Ammon's horn (tissue), 1 donor: ENCODE data around the gene NDST1.
A peak's percentile ranks its signal among the peaks of the same experiment; 100 is the strongest.

Source experiments
- DNase-seq: peaks from one replicate; pipeline ENCODE4 v3.0.0-alpha.2; 2016; ENCODE audit warnings: low spot score

NDST1 gene

GRCh38 chr5:150587856-150588595 is 80.1 kb downstream of the NDST1 start:
- DNase-seq, result no peak

DNA sequence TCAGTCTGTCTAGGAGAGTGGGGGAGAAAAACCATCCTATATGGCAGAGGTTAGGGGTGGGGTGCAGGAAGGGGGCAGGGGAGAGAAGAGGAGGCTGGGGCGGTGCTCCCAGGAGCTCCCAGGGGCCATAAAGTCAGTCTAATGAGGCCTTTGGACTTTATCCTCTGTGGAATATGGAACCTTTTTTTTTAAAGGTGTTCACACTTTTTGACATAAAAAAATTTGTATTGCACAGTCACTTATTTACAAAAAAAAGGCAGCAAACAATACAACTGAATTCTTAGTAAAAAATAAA is 80.6 kb downstream of the NDST1 start:
- DNase-seq, result no peak

GRCh38 chr5:150589862-150590601 is 82.1 kb downstream of the NDST1 start:
- no peak for DNase-seq

DNA sequence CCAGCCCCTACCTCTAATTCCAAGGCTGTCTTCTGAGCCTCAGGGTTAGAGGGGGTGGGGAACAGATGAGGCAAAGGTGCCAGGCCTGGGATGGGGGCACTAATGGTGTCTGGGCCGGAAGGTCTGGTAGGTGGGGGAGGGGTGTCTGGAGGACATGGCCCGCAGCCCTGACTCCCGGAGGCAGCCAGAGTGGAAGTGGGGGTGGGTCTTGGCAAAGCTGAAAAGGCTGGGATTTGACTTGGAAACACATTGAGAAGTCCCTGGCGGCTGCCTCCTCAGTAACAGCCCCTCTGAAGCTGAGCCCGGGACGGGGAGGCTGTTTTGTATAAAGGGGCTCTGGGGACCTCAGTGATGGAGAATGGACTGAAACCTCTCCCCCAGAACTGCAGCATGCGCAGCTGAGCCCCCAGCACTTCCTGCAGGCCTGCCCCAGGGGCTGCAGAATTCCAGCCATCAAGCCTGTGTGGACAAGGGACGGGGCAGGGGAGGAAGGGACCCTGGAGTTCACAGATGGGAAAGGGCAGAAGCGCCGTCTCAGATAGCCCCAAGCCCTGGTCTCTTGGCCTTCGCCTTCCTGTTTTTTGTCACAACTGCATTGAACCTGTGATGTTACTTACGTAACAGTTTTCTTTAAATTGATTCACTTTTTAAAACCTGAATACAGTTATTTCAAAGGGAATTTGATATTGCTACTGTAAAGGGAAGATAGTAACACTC is 83.2 kb downstream of the NDST1 start:
- peak; percentile 43 for DNase-seq

- no peak for DNase-seq
These were observed 85.7 kb downstream of the NDST1 start for GRCh38 chr5:150593593-150593992.

DNA sequence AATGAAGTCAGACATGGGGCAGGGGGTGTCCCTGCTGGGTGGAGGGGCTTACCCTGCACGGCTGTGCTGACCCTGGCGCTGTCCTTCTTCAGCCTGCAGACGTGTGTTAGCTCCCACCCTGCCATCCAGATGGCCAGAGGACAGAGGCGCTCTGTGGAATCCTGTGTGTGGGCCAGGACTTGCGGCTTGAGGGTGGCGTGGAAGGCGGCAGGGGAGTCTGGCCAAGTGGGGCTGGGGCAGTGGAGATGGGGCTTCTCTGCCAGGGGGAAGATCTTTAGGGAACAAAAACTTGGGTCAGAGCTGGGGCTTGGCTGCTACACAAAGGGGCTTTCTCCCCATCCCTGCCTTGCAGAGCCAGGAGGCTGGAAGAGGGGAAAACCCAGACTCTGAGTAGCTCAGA is 86.1 kb downstream of the NDST1 start:
- DNase-seq, result peak; percentile 43

DNA sequence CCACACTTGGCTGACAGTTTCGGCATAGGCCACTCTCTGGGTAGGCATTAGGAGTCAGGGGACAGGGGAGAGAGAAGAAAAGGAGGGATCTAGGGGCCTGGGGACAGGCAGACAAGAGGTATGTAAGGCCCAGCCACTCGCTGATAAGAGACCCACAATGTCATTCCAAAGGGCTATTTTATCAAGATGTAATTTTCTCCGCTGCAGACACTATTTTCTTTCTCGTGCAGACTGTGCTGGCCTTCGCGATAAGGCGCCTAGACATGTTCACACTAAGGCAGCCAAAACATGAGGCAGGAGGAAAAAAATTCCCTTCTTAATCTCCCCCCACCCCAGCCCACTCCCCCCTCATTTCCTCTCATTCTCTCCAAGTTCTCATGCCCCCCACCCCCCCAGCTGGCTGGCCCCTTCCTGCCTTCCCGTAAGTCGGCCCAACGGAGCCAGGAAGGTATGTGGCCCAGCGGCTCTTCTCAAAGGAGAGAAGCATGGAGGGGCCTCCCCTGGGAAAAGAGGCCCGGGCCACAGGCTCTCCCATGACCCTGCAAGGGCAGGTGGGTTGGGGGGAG is 87.6 kb downstream of the NDST1 start:
- DNase-seq, result no peak

DNA sequence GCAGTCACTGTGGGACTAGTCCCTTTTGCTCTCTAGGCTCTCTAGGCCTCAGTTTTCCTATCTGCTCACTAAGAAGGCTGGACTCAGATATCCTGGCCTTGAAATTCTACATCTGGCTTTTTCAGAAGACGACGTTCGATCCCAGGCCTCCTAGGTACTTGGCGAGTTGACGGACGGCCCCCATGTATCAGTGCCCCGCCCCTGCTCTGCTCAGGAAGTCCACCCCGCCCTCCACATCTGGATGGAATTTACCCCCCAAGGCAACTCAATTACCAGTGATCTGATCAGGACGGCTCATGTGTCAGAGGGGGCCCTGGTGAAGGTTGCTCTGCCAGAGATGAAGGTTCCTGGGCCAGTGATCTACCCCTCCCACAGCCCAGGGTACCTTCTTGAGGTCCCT is 88.4 kb downstream of the NDST1 start:
- no peak for DNase-seq

- no peak for DNase-seq
These were observed 88.9 kb downstream of the NDST1 start for GRCh38 chr5:150596826-150597225.

DNA sequence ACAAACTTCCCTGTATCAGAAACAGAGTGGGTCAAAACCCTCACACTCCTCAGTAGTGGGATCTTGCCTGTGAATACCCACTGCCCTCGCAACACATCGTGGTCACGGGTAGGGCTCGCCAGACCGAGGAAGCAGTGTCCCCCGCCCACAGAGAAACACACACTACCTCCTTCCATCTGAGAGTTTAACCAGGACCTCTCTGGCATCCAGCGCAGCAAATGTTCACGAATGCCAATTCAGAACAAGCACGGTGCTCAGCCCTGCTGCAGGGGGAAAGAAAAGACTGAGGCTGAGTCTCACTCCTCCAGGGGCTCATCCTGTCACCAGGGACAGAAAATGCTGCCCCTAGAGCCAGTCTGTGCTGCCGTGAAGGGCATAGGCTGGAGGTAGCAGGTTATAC is 90.1 kb downstream of the NDST1 start:
- no peak for DNase-seq

DNA sequence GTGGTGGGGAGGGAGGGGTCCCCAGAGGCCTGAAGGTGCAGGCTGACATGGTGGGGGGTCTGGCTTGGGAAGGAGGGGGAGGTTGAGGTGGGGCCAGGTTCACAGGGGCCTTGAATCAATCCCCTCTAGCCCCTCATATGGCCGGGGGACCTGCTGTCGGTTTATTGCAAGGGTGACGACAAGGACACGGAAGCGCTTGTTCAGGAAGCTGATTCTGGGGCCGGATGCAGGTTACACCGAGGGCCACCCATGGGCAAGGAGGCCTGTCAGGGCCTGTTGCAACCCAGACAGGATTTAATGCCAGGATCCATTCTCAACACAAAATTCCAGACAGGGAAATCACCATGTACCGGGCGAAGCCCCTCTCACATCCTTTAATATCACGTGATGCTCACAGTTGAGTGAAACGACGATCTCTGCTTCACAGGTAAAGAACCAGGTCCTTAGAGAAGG is 90.9 kb downstream of the NDST1 start:
- no peak for DNase-seq

- DNase-seq, result no peak
These were observed 91.3 kb downstream of the NDST1 start for GRCh38 chr5:150599281-150599680.

DNA sequence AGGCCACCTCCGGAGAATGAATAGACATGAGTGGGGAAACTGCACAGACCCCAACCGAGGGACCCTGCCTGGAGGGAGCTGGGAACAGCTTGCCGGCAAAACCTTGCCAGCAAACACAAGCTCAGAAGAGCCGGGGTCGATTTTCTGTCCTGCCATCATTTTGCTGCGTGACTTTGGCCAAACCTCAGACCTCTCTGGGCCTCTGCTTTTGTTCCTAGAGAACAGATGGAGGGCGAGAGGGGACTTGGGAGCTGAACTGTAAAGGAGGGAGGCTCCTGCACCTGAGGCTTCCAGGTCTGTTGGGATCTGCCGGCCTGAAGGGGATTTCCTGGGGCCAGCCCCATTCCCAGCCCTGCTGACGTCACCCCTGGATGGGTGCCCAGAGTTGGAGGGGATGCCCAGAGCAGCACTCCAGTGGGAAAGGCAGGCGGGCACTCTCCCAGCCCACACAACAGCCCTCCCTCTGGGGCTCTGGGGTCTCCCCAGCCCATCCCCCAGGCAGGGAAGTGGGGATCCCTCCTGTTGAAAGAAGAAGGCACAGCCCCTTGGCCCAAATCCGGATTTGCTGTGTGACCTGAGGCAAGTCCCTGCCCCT is 92.1 kb downstream of the NDST1 start:
- no peak for DNase-seq

GRCh38 chr5:150600616-150601490 is 92.9 kb downstream of the NDST1 start:
- no peak for DNase-seq

DNA sequence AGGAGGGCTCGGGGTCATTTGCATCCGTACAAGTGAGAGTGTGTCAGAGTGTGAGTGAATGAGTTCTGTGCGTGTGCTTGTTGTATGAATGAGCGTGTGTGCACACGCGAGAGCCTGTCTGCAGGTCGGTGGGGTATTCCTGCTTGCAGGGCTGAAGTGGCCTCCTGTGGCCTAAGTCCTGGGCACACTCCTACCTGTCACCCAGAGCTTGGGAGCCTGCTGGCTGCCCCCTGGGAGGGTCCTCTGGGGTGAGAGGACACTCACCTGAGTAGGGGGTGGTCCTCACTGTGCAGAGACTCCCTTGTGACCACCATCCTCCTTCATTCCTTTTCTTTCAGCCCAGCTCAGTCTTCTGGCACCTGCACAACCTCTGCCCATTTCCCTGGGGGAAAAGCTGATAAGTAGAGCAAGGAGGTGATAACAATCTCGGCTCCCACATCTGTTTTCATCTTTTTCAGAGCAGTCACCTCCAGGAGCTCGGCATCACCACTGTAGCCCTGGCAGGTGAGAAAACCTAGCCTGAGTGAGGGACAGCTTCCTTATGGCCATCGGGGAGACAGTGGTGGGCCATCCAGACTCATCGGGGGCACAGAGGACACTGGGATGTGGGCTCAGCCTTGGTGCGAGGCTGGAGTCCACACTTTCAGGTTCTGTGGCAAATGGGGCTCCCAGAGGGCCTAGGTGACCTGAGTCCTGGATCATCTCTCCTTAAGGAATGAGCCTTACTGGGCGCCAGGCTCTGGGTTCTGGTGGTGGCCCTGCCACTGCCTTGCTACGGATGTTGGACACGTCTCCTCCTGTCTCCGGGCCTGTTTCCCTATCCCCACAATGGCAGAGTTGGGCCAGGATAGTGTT is 93.8 kb downstream of the NDST1 start:
- DNase-seq, result no peak

DNA sequence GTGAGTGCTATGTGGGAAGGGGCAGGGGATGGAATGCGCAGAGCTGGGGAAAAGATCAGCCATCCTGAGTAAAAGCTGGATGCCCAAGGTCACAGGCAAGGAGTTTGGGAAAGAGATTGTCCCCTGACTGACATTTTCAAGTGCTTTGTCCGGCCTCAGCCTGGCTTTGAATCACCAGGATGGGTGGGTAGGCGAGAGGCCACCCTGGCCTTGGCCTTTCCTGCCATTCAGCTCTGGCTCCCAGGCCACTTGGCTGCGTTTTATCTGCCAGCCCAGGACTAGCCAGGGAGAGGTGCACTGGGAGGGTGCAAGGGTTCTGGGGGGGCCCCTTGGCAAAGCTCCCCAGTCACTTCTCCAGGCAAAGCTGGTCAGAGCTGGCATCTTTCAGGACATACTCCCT is 95.1 kb downstream of the NDST1 start:
- DNase-seq, result no peak

DNA sequence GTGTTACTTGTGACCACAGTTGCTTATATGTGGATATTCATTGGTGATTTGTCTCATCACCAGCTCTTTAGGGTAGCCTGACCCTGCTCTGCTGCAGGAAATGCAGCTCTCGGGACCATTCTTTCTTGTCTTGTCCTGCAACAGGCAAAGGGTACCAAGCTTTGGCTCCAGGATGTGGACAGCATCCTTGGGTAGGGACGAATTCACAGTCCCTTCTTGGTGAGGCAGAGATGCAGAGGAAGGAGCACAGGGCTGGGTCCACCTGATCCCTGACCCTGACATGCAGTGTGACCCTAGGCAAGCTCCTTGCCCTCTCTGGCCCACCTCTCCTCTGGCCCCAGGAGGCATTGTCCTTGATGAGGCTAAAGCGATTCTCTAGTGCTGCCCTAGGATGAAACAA is 95.6 kb downstream of the NDST1 start:
- no peak for DNase-seq

DNA sequence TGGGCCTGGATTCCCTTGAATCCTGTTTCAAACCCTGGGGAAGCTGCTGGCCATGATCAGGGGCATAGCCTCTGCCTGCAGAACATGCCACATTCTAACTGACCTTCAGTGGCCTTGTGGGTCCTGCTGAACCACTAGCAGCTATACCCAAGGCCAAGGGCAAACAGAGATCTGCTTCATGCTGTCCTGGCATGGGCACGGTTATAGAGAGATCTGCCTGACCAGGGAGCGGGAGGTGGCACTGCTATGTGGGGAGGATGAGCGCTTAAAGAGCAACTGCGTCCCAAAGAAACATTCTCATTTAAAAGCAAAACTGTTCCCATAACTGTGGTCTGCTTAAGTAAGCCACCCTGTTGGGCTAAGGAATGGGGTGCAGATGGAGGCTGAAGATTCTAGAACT is 96.1 kb downstream of the NDST1 start:
- no peak for DNase-seq

GRCh38 chr5:150604894-150605440 is 97.0 kb downstream of the NDST1 start:
- DNase-seq, result no peak

GRCh38 chr5:150605546-150605945 is 97.6 kb downstream of the NDST1 start:
- DNase-seq, result no peak
